K562 (cell line): ENCODE measurements around the gene PTPRO. TPM values are rescaled to one million over a fixed set of nuclear protein-coding genes. Genes with fewer than 3 reads are reported as not detected.

Source experiments
- ATAC-seq: fragments of 200-7000 bp; cut with Tn5 transposase; 3 replicates; pipeline ENCODE4 v1.9.1; 2020; ENCODE audit warnings: moderate library complexity
- BruUV-seq: library from RNA; stranded (reverse); fragments of 400-500 nt; replicated peaks from 2 replicates; lab custom pipeline; 2021; lab: Mats Ljungman, UMichigan
- CTCF ChIA-PET: fragments of 300-600 bp; formaldehyde crosslinking; extraction: SDS; loops from one replicate; lab custom pipeline; 2021; ENCODE audit warnings: low intra/inter-chr PET ratio; lab: Yijun Ruan, JAX
- POLR2A ChIA-PET: fragments of 300-600, 350-650 bp; sonication (Branson Sonifier 250); formaldehyde crosslinking; extraction: SDS; loops from one replicate; lab custom pipeline; 2021; ENCODE audit warnings: antibody characterized with exemption, inconsistent platforms; lab: Yijun Ruan, JAX
- DNase-seq, 4 experiments: peaks; one replicate each; pipeline versions ENCODE4 v3.0.0 to v3.0.0-alpha.2; 2011 to 2018; ENCODE audit warnings: low spot score in 3 of 4, mixed read lengths in 3 of 4; ENCODE audit errors: extremely low read depth in 1 of 4
- FAIRE-seq: peaks from 2 replicates; lab custom pipeline; 2011; peaks lifted over from hg19 to GRCh38; lab: Jason Lieb, UNC
- H2AFZ ChIP-seq: 2 replicates; pipeline ENCODE4 v1.6.0; 2011; ENCODE audit warnings: low read depth, low read length, control low read depth, inconsistent platforms
- H3K27ac ChIP-seq: fragments of 200-600 bp; 3 replicates; pipeline ENCODE4 v1.8.0; 2011; ENCODE audit warnings: low read depth, mild to moderate bottlenecking, control low read depth, inconsistent platforms, low read length, moderate library complexity, mixed read lengths; ENCODE audit errors: extremely low read depth
- H3K27me3 ChIP-seq, 2 experiments: fragments of 300-600 bp in 1 of 2; 2 replicates in 1 of 2; 3 replicates in 1 of 2; pipeline versions ENCODE4 v1.6.0 to v1.8.0; 2011; ENCODE audit warnings: inconsistent platforms in 2 of 2, low read length in 2 of 2, mild to moderate bottlenecking in 1 of 2, mixed read lengths in 1 of 2, moderate library complexity in 1 of 2; ENCODE audit not compliant: control insufficient read depth in 2 of 2, insufficient read depth in 2 of 2
- H3K36me3 ChIP-seq: fragments of 300-600 bp; 3 replicates; pipeline ENCODE4 v1.8.0; 2011; ENCODE audit warnings: mild to moderate bottlenecking, low read length, inconsistent platforms; ENCODE audit not compliant: control insufficient read depth, insufficient read depth
- H3K4me1 ChIP-seq, 2 experiments: fragments of 200-600 bp in 1 of 2; replicated peaks in 1 of 2; 2 replicates in 1 of 2; 3 replicates in 1 of 2; pipeline versions ENCODE4 v1.5.1 to v1.8.0; 2011; ENCODE audit warnings: inconsistent platforms in 2 of 2, low read length in 2 of 2, mild to moderate bottlenecking in 1 of 2, mixed read lengths in 1 of 2, moderate library complexity in 1 of 2; ENCODE audit not compliant: control insufficient read depth in 2 of 2, insufficient read depth in 2 of 2
- H3K4me2 ChIP-seq: 2 replicates; pipeline ENCODE4 v1.6.1; 2011; ENCODE audit warnings: low read length, control low read depth, inconsistent platforms, mixed read lengths; ENCODE audit not compliant: insufficient read depth
- H3K4me3 ChIP-seq: fragments of 200-600 bp; sonication (generic), shearing (Covaris generic); 2 replicates; pipeline ENCODE4 v1.5.1; 2016; ENCODE audit warnings: control low read depth, inconsistent platforms
- H3K79me2 ChIP-seq: fragments of 200-600 bp; 3 replicates; pipeline ENCODE4 v1.8.0; 2011; ENCODE audit warnings: low read length, inconsistent platforms; ENCODE audit not compliant: control insufficient read depth, insufficient read depth
- H3K9ac ChIP-seq, 2 experiments: 2 replicates each; pipeline versions ENCODE4 v1.6.0 to v1.6.1; 2011; ENCODE audit warnings: low read depth in 2 of 2, low read length in 2 of 2, control low read depth in 1 of 2, inconsistent platforms in 1 of 2, mild to moderate bottlenecking in 1 of 2, mixed read lengths in 1 of 2; ENCODE audit not compliant: insufficient read depth in 1 of 2
- H3K9me1 ChIP-seq: one replicate; pipeline ENCODE4 v1.6.0; 2011; ENCODE audit warnings: inconsistent platforms, mild to moderate bottlenecking, low read length, moderate library complexity; ENCODE audit not compliant: control insufficient read depth, insufficient read depth
- H3K9me3 ChIP-seq: replicated peaks from 2 replicates; pipeline ENCODE4 v1.5.1; 2011; ENCODE audit warnings: low read depth, low read length, inconsistent platforms; ENCODE audit not compliant: control insufficient read depth, insufficient read depth
- H4K20me1 ChIP-seq: replicated peaks from 2 replicates; pipeline ENCODE4 v1.6.1; 2011; ENCODE audit warnings: low read length, inconsistent platforms, mixed read lengths; ENCODE audit not compliant: control insufficient read depth, insufficient read depth
- GABPB2 ChIP-seq: fragments of 250-450 bp; sonication (Bioruptor Pico); conservative IDR thresholded peaks from 2 replicates; pipeline ENCODE4 v1.5.1; 2021; ENCODE audit warnings: mild to moderate bottlenecking
- GATA2 ChIP-seq: sonication (generic); formaldehyde crosslinking; IDR thresholded peaks from 2 replicates; pipeline ENCODE4 v1.4.0; 2020; ENCODE audit warnings: mild to moderate bottlenecking, missing genetic modification reagents
- HLTF ChIP-seq: fragments of 450-650 bp; IDR thresholded peaks from 2 replicates; pipeline ENCODE4 v1.6.1; 2016
- MEF2D ChIP-seq: conservative IDR thresholded peaks from 2 replicates; pipeline ENCODE4 v1.6.1; 2016; ENCODE audit warnings: low read depth, missing genetic modification characterization, missing compliant biosample characterization
- PHF8 ChIP-seq: fragments of 200-600 bp; sonication (generic); IDR thresholded peaks from 2 replicates; pipeline ENCODE4 v1.6.1; 2012; ENCODE audit warnings: mixed run types, mild to moderate bottlenecking, inconsistent platforms, low read length, moderate library complexity, borderline replicate concordance
- PTRF ChIP-seq: fragments of 450-650 bp; IDR thresholded peaks from 2 replicates; pipeline ENCODE4 v1.6.1; 2016; ENCODE audit warnings: mild to moderate bottlenecking, missing genetic modification characterization, missing compliant biosample characterization
- PTTG1 ChIP-seq: fragments of 450-650 bp; IDR thresholded peaks from 2 replicates; pipeline ENCODE4 v1.6.1; 2016; ENCODE audit warnings: low read depth, mild to moderate bottlenecking, missing genetic modification characterization, missing compliant biosample characterization
- RERE ChIP-seq: sonication (generic); formaldehyde crosslinking; IDR thresholded peaks from 2 replicates; pipeline ENCODE4 v1.8.0; 2023; ENCODE audit warnings: missing genetic modification reagents, mild to moderate bottlenecking, borderline replicate concordance
- TOE1 ChIP-seq, 2 experiments: fragments of 450-650 bp in 1 of 2; sonication (generic) in 1 of 2; formaldehyde crosslinking in 1 of 2; IDR thresholded peaks; 2 replicates each; pipeline versions ENCODE4 v1.7.1 to v1.8.0; 2016 to 2022; ENCODE audit warnings: borderline replicate concordance in 2 of 2, mild to moderate bottlenecking in 2 of 2, antibody characterized with exemption in 1 of 2, inconsistent platforms in 1 of 2, low read depth in 1 of 2, missing genetic modification reagents in 1 of 2, moderate library complexity in 1 of 2
- YBX1 ChIP-seq: fragments of 450-650 bp; IDR thresholded peaks from 2 replicates; pipeline ENCODE4 v1.7.1; 2016; ENCODE audit warnings: mild to moderate bottlenecking
- ZKSCAN8 ChIP-seq: fragments of 200-800 bp; sonication (Bioruptor generic); IDR thresholded peaks from 2 replicates; pipeline ENCODE4 v1.6.1; 2016; ENCODE audit warnings: missing genetic modification characterization, missing compliant biosample characterization
- ZNF280A ChIP-seq: fragments of 450-650 bp; IDR thresholded peaks from 2 replicates; pipeline ENCODE4 v1.6.1; 2018; ENCODE audit warnings: mild to moderate bottlenecking, low read depth; ENCODE audit not compliant: partially characterized antibody
- ZNF584 ChIP-seq: fragments of 200-800 bp; sonication (Bioruptor generic); IDR thresholded peaks from 2 replicates; pipeline ENCODE4 v1.6.1; 2016; ENCODE audit warnings: low read depth, mild to moderate bottlenecking, missing genetic modification characterization, missing compliant biosample characterization
- ZZZ3 ChIP-seq: fragments of 450-650 bp; IDR thresholded peaks from 2 replicates; pipeline ENCODE4 v1.6.1; 2016; ENCODE audit warnings: antibody characterized with exemption, mild to moderate bottlenecking, moderate library complexity
- WGBS: fragments of 100-300 bp; shearing (Covaris generic); methylation state at CpG from one replicate; pipeline ENCODE4 v1.1.6; 2016; ENCODE audit warnings: low coverage, mixed read lengths; ENCODE audit not compliant: insufficient coverage; ENCODE audit errors: missing lambda C conversion rate; 5-methylcytosine and 5-hydroxymethylcytosine counted together
- in situ Hi-C: fragments of 300-500 bp; cut with MboI; formaldehyde crosslinking; loops from 4 replicates; pipeline ENCODE4 v1.15.0; 2018; ENCODE audit warnings: inconsistent platforms, mixed read lengths
- intact Hi-C: fragments of 100-400 bp; cut with micrococcal nuclease; formaldehyde crosslinking; loops from 2 replicates; pipeline ENCODE4 v1.14.2; 2022
- polyA plus RNA-seq, 8 experiments: library from polyadenylated mRNA; depleted of rRNA in 4 of 8; stranded (reverse) in 5 of 8; unstranded in 3 of 8; fragments of >200 nt; fragmentation: Nextera tagmentation in 2 of 8; fragmentation: Illumina TruSeq in 1 of 8; extraction: Ambion mirVana in 2 of 8; extraction: Trizol in 1 of 8; gene quantifications; 2 replicates each; pipeline versions ENCODE4 v1.2.1 to v1.2.3, GENCODE V29; 2011 to 2014; ENCODE audit warnings: inconsistent platforms in 1 of 8, missing spikeins in 1 of 8
- total RNA-seq, 7 experiments: library from RNA; depleted of rRNA in 6 of 7; stranded (reverse); fragments of >200 nt in 6 of 7; fragmentation: Illumina TruSeq in 2 of 7; extraction: Trizol in 2 of 7; gene quantifications; 2 replicates each; pipeline versions ENCODE4 v1.2.1 to v1.2.3, GENCODE V29; 2011 to 2021; ENCODE audit warnings: low replicate concordance in 1 of 7

The PTPRO gene
- total and polyA plus RNA-seq, 9 of the 15 experiments (the other 6 are each of a cell fraction or from before 2014, with no cell fraction given): 0.22 TPM; not detected in 8

GRCh38 chr12:15274561-15274967 is 47.7 kb upstream of the PTPRO start:
- H3K4me3 ChIP-seq: no peak overlapping the region
- no peaks in the 10 kb centered on the region for H3K9me3 ChIP-seq
- no peak for FAIRE-seq
- ChIA-PET POLR2A (no interaction called here), CTCF (no interaction called here)
- no peak for DNase-seq
- 6% methylated on average over 3 of the region's 3 CpGs for WGBS
- intact Hi-C loops (loop anchor here (2.0 to 10.0 kb wide), 2 partner anchors 240 to 550 kb away; no protein-coding TSS in a partner anchor), in situ Hi-C loops (loop anchor here (10.0 kb wide), 1 partner anchor 580 kb away; no protein-coding TSS in a partner anchor)
- H3K27ac ChIP-seq: no peak overlapping the region
- no peaks in the 10 kb centered on the region for H3K9me1 ChIP-seq
- H3K4me1 ChIP-seq: no peaks in the 10 kb centered on the region
- no peaks in the 10 kb centered on the region for H4K20me1 ChIP-seq
- no peaks in the 10 kb centered on the region for H3K27me3 ChIP-seq
- ATAC-seq: no peak
- H3K9ac ChIP-seq: no peak overlapping the region
- H2AFZ ChIP-seq: no peak overlapping the region
- no peaks in the 10 kb centered on the region for H3K36me3 ChIP-seq
- no peak overlapping the region for H3K4me2 ChIP-seq
- H3K79me2 ChIP-seq: no peaks in the 10 kb centered on the region
- no TSS peak for BruUV-seq
- TF ChIP-seq ZKSCAN8 (CRISPR knock-in tag) (no peak), ZNF584 (no peak), YBX1 (no peak), TOE1 (IDR thresholded peaks at IDR 0.05; ENCODE audit: borderline replicate concordance) (no peak), TOE1 (CRISPR knock-in tag; IDR thresholded peaks at IDR 0.05; ENCODE audit: borderline replicate concordance, low read depth) (no peak), PHF8 (no peak), RERE (CRISPR knock-in tag) (no peak), PTTG1 (no peak), ZNF280A (no peak), GATA2 (CRISPR knock-in tag) (no peak), ZZZ3 (no peak), HLTF (no peak), PTRF (no peak), GABPB2 (CRISPR knock-in tag) (no peak), MEF2D (no peak)
